MM.1S (cell line): ENCODE results near the gene FBXL5.

Experiments used
- DNase-seq: peaks from one replicate; pipeline ENCODE4 v3.0.0-alpha.2; 2015
- H2AFZ ChIP-seq: fragments of 300-600 bp; sonication (generic); 2 replicates; pipeline ENCODE4 v1.6.0; 2016; ENCODE audit warnings: antibody characterized with exemption, low read length
- H3F3A ChIP-seq: fragments of 300-600 bp; sonication (generic); 2 replicates; pipeline ENCODE4 v1.6.1; 2016; ENCODE audit warnings: mild to moderate bottlenecking, antibody characterized with exemption, low read length, moderate library complexity, mixed read lengths; ENCODE audit not compliant: insufficient read depth
- H3K27ac ChIP-seq: fragments of 300-600 bp; sonication (generic); 2 replicates; pipeline ENCODE4 v1.5.1; 2016; ENCODE audit warnings: mild to moderate bottlenecking, low read length
- H3K27me3 ChIP-seq: fragments of 300-600 bp; sonication (generic); replicated peaks from 2 replicates; pipeline ENCODE4 v1.6.0; 2016; ENCODE audit warnings: low read length; ENCODE audit not compliant: insufficient read depth
- H3K36me3 ChIP-seq: fragments of 300-600 bp; sonication (generic); replicated peaks from 2 replicates; pipeline ENCODE4 v1.6.1; 2016; ENCODE audit warnings: mild to moderate bottlenecking, low read length, mixed read lengths; ENCODE audit not compliant: insufficient read depth
- H3K4me1 ChIP-seq: fragments of 300-600 bp; sonication (generic); 2 replicates; pipeline ENCODE4 v1.6.1; 2016; ENCODE audit warnings: low read length, mixed read lengths
- H3K4me2 ChIP-seq: fragments of 300-600 bp; sonication (generic); 2 replicates; pipeline ENCODE4 v1.6.0; 2016; ENCODE audit warnings: low read depth, low read length
- H3K4me3 ChIP-seq: fragments of 300-600 bp; sonication (generic); 2 replicates; pipeline ENCODE4 v1.5.1; 2016; ENCODE audit warnings: low read length, mixed read lengths
- H3K79me2 ChIP-seq: fragments of 300-600 bp; sonication (generic); 2 replicates; pipeline ENCODE4 v1.6.1; 2016; ENCODE audit warnings: mixed run types, low read length, mixed read lengths
- H3K9ac ChIP-seq: fragments of 300-600 bp; sonication (generic); 2 replicates; pipeline ENCODE4 v1.6.1; 2016; ENCODE audit warnings: low read length, mixed read lengths
- H3K9me2 ChIP-seq: fragments of 300-600 bp; sonication (generic); replicated peaks from 2 replicates; pipeline ENCODE4 v1.6.1; 2016; ENCODE audit warnings: mild to moderate bottlenecking, low read length, mixed read lengths; ENCODE audit not compliant: insufficient read depth
- H3K9me3 ChIP-seq: fragments of 300-600 bp; sonication (generic); replicated peaks from 2 replicates; pipeline ENCODE4 v1.6.1; 2016; ENCODE audit warnings: mild to moderate bottlenecking, low read length, mixed read lengths; ENCODE audit not compliant: insufficient read depth
- H4K20me1 ChIP-seq: fragments of 300-600 bp; sonication (generic); 2 replicates; pipeline ENCODE4 v1.6.1; 2016; ENCODE audit warnings: mild to moderate bottlenecking, low read length, moderate library complexity, mixed read lengths; ENCODE audit not compliant: insufficient read depth
- EZH2 ChIP-seq: fragments of 300-600 bp; sonication (generic); optimal IDR thresholded peaks from 2 replicates; pipeline ENCODE3; 2017; ENCODE audit warnings: low read depth, mild to moderate bottlenecking, antibody characterized with exemption, low read length, mixed read lengths
- EZH2phosphoT487 ChIP-seq: fragments of 300-600 bp; sonication (generic); IDR thresholded peaks from 2 replicates; pipeline ENCODE4 v1.6.1; 2018; ENCODE audit warnings: antibody characterized with exemption, low read length
- TF ChIP-seq, protein P1 (sequence below): fragments of 300-600 bp; sonication (generic); IDR thresholded peaks from 2 replicates; pipeline ENCODE4 v1.5.1; 2016; ENCODE audit warnings: antibody characterized with exemption, low read length, mixed read lengths

Gene FBXL5

DNA sequence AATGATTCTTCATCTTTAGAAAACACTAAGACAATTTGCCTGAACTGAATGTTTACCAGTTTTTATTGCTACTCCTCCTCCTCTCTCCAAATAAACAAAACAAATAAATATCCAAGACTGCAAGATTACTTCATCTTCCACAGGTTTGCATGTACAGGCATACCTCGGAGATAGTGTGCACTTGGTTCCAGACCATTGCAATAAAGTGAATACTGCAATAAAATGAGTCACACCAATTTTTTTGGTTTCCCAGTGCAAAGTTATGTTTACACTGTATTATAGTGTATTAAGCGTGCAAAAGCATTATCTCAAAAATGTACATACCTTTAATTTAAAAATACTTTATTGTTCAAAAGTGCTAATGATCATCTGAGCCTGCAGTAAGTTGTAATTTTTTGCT is 53.3 kb downstream of the FBXL5 start:
- TF ChIP-seq EZH2 (no peak), EZH2phosphoT487 (no peak)
- TF ChIP-seq, protein P1, sequence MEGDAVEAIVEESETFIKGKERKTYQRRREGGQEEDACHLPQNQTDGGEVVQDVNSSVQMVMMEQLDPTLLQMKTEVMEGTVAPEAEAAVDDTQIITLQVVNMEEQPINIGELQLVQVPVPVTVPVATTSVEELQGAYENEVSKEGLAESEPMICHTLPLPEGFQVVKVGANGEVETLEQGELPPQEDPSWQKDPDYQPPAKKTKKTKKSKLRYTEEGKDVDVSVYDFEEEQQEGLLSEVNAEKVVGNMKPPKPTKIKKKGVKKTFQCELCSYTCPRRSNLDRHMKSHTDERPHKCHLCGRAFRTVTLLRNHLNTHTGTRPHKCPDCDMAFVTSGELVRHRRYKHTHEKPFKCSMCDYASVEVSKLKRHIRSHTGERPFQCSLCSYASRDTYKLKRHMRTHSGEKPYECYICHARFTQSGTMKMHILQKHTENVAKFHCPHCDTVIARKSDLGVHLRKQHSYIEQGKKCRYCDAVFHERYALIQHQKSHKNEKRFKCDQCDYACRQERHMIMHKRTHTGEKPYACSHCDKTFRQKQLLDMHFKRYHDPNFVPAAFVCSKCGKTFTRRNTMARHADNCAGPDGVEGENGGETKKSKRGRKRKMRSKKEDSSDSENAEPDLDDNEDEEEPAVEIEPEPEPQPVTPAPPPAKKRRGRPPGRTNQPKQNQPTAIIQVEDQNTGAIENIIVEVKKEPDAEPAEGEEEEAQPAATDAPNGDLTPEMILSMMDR, result no peak
- DNase-seq, result no peak
- H3K27ac ChIP-seq, result no peak overlapping the region
- no peak overlapping the region for H2AFZ ChIP-seq
- no peaks in the 10 kb centered on the region for H3K9me3 ChIP-seq
- H3K4me3 ChIP-seq, result no peak overlapping the region
- H3K4me1 ChIP-seq, result no peaks in the 10 kb centered on the region
- no peaks in the 10 kb centered on the region for H3K36me3 ChIP-seq
- H3K9me2 ChIP-seq, result no peaks in the 10 kb centered on the region
- H3K9ac ChIP-seq, result no peak overlapping the region
- no peak overlapping the region for H3K4me2 ChIP-seq
- no peaks in the 10 kb centered on the region for H3K79me2 ChIP-seq
- no peaks in the 10 kb centered on the region for H4K20me1 ChIP-seq
- H3F3A ChIP-seq, result no peaks in the 10 kb centered on the region
- H3K27me3 ChIP-seq, result no peaks in the 10 kb centered on the region

DNA sequence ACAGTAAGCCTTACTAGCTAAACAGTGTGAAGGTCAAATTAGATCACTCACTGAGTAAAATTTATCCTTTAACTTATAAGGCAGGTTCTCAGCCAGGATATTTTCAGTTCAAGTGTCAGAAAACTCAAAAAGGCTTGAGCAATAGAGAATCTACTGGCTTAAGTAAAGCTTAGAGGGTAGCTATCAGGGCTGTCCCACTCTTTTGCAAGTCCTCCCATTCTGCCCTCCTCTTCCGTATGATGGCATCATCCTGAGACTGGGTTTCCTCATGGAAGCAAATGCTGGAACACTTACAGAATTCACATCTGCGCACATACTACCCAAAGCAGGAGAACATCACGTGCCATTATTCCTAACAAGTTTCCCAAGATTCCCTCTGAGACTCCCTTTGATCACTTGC is 55.0 kb downstream of the FBXL5 start:
- no peak for DNase-seq
- no peak overlapping the region for H3K9ac ChIP-seq
- H4K20me1 ChIP-seq, result no peaks in the 10 kb centered on the region
- no peaks in the 10 kb centered on the region for H3F3A ChIP-seq
- no peaks in the 10 kb centered on the region for H3K79me2 ChIP-seq
- TF ChIP-seq, protein P1, result no peak
- no peak for TF ChIP-seq EZH2phosphoT487
- TF ChIP-seq EZH2, result no peak
- H3K9me2 ChIP-seq, result no peaks in the 10 kb centered on the region
- H3K4me2 ChIP-seq, result no peak overlapping the region
- no peaks in the 10 kb centered on the region for H3K27me3 ChIP-seq
- H3K27ac ChIP-seq, result no peak overlapping the region
- H3K4me1 ChIP-seq, result no peaks in the 10 kb centered on the region
- H2AFZ ChIP-seq, result no peak overlapping the region
- H3K9me3 ChIP-seq, result no peaks in the 10 kb centered on the region
- H3K4me3 ChIP-seq, result no peak overlapping the region
- H3K36me3 ChIP-seq, result no peaks in the 10 kb centered on the region

DNA sequence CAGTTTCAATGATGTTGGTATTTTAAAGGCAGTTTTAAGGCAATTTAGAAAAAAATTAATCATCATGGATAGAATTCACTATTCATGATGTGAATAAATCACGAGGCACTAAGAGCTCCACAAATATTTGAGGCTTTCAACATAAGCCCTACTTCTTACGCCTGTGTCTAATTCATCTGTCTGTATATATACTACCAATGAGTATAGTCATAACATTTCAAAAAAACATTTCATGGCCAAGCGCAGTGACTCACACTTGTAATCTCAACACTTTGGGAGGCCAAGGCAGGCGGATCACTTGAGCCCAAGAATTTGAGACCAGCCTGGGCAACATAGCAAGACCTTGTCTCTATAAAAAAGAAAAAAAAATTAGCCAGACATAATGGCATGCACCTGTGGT is 56.5 kb downstream of the FBXL5 start:
- DNase-seq, result no peak
- Histone ChIP-seq H3K9ac (no peak overlapping the region), H3K4me3 (no peak overlapping the region), H3K79me2 (no peaks in the 10 kb centered on the region), H2AFZ (no peak overlapping the region), H3K9me3 (no peaks in the 10 kb centered on the region), H3F3A (no peaks in the 10 kb centered on the region), H3K36me3 (no peaks in the 10 kb centered on the region), H3K27ac (no peak overlapping the region), H3K27me3 (no peaks in the 10 kb centered on the region), H3K4me2 (no peak overlapping the region), H3K9me2 (no peaks in the 10 kb centered on the region), H3K4me1 (no peaks in the 10 kb centered on the region), H4K20me1 (no peaks in the 10 kb centered on the region)
- TF ChIP-seq EZH2phosphoT487 (no peak), EZH2 (no peak)
- TF ChIP-seq, protein P1, result no peak
